H1 (cell line): ENCODE data around the gene NFX1. TPM values are rescaled to one million over a fixed set of nuclear protein-coding genes. Genes with fewer than 3 reads are reported as not detected.
A peak's percentile ranks its signal among the peaks of the same experiment; 100 is the strongest.

Experiments used
- ASH2L ChIP-seq: fragments of 200-600, 300-600 bp; sonication (generic); IDR thresholded peaks from one replicate; pipeline ENCODE4 v1.7.1; 2017; ENCODE audit warnings: low read length
- ATF2 ChIP-seq: IDR thresholded peaks from 2 replicates; pipeline ENCODE4 v1.6.1; 2012; ENCODE audit warnings: low read length, inconsistent platforms
- CBX5 ChIP-seq: fragments of 300-800, 300-1000 bp; sonication (generic); IDR thresholded peaks from 2 replicates; pipeline ENCODE4 v1.7.1; 2016; ENCODE audit warnings: antibody characterized with exemption, low read length, low read depth
- CBX8 ChIP-seq: fragments of 300-800, 300-1000 bp; sonication (generic); IDR thresholded peaks from 2 replicates; pipeline ENCODE4 v1.7.1; 2016; ENCODE audit warnings: low read depth, low read length, borderline replicate concordance
- CEBPB ChIP-seq: IDR thresholded peaks from 2 replicates; pipeline ENCODE4 v1.6.1; 2012; ENCODE audit warnings: low read depth, low read length
- CTBP2 ChIP-seq: IDR thresholded peaks from 2 replicates; pipeline ENCODE4 v1.7.0; 2011; ENCODE audit warnings: borderline replicate concordance, mild to moderate bottlenecking, moderate library complexity, mixed read lengths, low read length; ENCODE audit not compliant: insufficient read depth, insufficient read length
- CTCF ChIP-seq, 3 experiments: IDR thresholded peaks; 1 replicate in 2 of 3; 2 replicates in 1 of 3; pipeline versions ENCODE4 v1.5.1 to v1.6.1; 2011; ENCODE audit warnings: low read length in 3 of 3, mild to moderate bottlenecking in 3 of 3, inconsistent platforms in 2 of 3, low read depth in 1 of 3, moderate library complexity in 1 of 3; ENCODE audit not compliant: insufficient read depth in 1 of 3; ENCODE audit errors: control extremely low read depth in 1 of 3
- EZH2 ChIP-seq: fragments of 200-600 bp; sonication (generic); IDR thresholded peaks from 2 replicates; pipeline ENCODE4 v1.7.1; 2012; ENCODE audit warnings: low read depth, mild to moderate bottlenecking, moderate library complexity, low read length, inconsistent platforms; ENCODE audit not compliant: severe bottlenecking
- FOSL1 ChIP-seq: IDR thresholded peaks from 2 replicates; pipeline ENCODE4 v1.6.1; 2011; ENCODE audit warnings: mild to moderate bottlenecking, low read depth, low read length, moderate library complexity; ENCODE audit not compliant: insufficient read depth
- JUN ChIP-seq: IDR thresholded peaks from 2 replicates; pipeline ENCODE4 v1.6.1; 2011; ENCODE audit warnings: low read depth, mild to moderate bottlenecking, improper control_type of control experiment, low read length
- POU5F1 ChIP-seq: IDR thresholded peaks from 2 replicates; pipeline ENCODE4 v1.6.1; 2011; ENCODE audit warnings: low read depth, mild to moderate bottlenecking, low read length, moderate library complexity
- RAD21 ChIP-seq, 2 experiments: IDR thresholded peaks in 1 of 2; conservative IDR thresholded peaks in 1 of 2; 2 replicates each; pipeline ENCODE4 v1.6.1; 2011; ENCODE audit warnings: low read depth in 2 of 2, low read length in 2 of 2, improper control_type of control experiment in 1 of 2, inconsistent platforms in 1 of 2, mild to moderate bottlenecking in 1 of 2, moderate library complexity in 1 of 2
- RFX5 ChIP-seq: IDR thresholded peaks from 2 replicates; pipeline ENCODE4 v1.6.1; 2011; ENCODE audit warnings: low read depth, low read length, improper control_type of control experiment, borderline replicate concordance
- SP2 ChIP-seq: IDR thresholded peaks from 2 replicates; pipeline ENCODE4 v1.6.1; 2012; ENCODE audit warnings: mild to moderate bottlenecking, low read length, inconsistent platforms
- SP4 ChIP-seq: IDR thresholded peaks from 2 replicates; pipeline ENCODE4 v1.6.1; 2012; ENCODE audit warnings: low read length, inconsistent platforms
- TAF7 ChIP-seq: optimal IDR thresholded peaks from 2 replicates; pipeline ENCODE3; 2011; ENCODE audit warnings: low read depth, mild to moderate bottlenecking, inconsistent platforms, low read length, moderate library complexity, borderline replicate concordance
- TBP ChIP-seq: IDR thresholded peaks from 2 replicates; pipeline ENCODE4 v1.6.1; 2011; ENCODE audit warnings: low read depth, low read length, improper control_type of control experiment
- TCF12 ChIP-seq: IDR thresholded peaks from 2 replicates; pipeline ENCODE4 v1.6.1; 2011; ENCODE audit warnings: low read depth, mild to moderate bottlenecking, low read length
- YY1 ChIP-seq: IDR thresholded peaks from 2 replicates; pipeline ENCODE4 v1.6.1; 2011; ENCODE audit warnings: low read depth, mild to moderate bottlenecking, low read length
- polyA plus RNA-seq, 7 experiments: library from polyadenylated mRNA; depleted of rRNA in 3 of 7; stranded (reverse) in 5 of 7; unstranded in 2 of 7; fragments of >200 nt in 5 of 7; fragments of 200-250 nt in 2 of 7; gene quantifications; 1 replicate in 5 of 7; 2 replicates in 1 of 7; 4 replicates in 1 of 7; pipeline versions ENCODE4 v1.2.1 to v1.2.3, GENCODE V29; 2011 to 2013; ENCODE audit warnings: missing spikeins in 2 of 7, mixed read lengths in 2 of 7
- total RNA-seq: library from RNA; stranded (reverse); fragmentation: NEBNext Ultra II Directional; extraction: Animal tissue kit (Norgen Biotek cat#: 25700); gene quantifications from 2 replicates; pipeline ENCODE4 v1.2.1, GENCODE V29; 2021
- TF ChIP-seq, protein P1 (sequence below): IDR thresholded peaks from 2 replicates; pipeline ENCODE4 v1.6.1; 2011; ENCODE audit warnings: low read depth, mild to moderate bottlenecking, low read length; ENCODE audit not compliant: insufficient read depth

Gene NFX1
- total and polyA plus RNA-seq, 2 of the 8 experiments (the other 6 are each of a cell fraction or from before 2014, with no cell fraction given), result 19.4 to 28.4 TPM

DNA sequence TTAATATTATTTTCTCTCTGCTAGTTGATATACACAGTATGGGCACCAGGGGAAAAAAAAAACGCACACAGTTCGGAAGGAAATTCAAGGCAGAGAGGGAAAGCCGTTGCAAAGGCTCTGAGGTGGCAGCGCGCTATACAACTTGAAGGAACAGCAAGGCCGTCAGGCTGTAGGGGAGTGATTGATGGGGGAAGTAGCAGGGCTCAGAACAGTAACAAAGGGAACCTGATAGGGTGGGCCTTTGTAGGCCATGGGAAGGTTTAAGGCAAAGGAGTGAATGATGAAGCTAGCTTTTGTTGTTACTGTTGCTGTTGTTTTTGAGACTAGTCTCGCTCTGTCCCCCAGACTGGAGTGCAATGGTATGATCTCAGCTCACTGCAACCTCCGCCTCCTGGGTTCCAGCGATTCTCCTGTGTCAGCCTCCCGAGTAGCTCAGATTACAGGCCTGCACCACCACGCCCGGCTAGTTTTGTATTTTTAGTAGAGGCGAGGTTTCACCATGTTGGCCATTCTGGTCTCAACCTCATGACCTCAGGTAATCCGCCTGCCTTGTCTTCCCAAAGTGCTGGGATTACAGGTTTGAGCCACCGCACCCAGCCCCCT is 85.0 kb downstream of the NFX1 start (continued):
- TF ChIP-seq TAF7 (no peak), ATF2 (no peak), RFX5 (no peak), CBX5 (no peak), CTCF (IDR thresholded peaks at IDR 0.05; ENCODE audit: control extremely low read depth in 1 of 3, insufficient read depth in 1 of 3, low read depth in 1 of 3, low read length in 3 of 3) (no peak), YY1 (no peak), CEBPB (no peak), EZH2 (no peak), POU5F1 (no peak), FOSL1 (no peak), JUN (no peak), TBP (no peak), RAD21 (IDR thresholded peaks at IDR 0.05 in 1 of 2, conservative IDR thresholded peaks at IDR 0.05 in 1 of 2; ENCODE audit: low read depth in 2 of 2, low read length in 2 of 2) (no peak), CBX8 (no peak), SP2 (no peak), ASH2L (peak; percentile 31), SP4 (no peak), CTBP2 (no peak), TCF12 (no peak)
- TF ChIP-seq, protein P1, sequence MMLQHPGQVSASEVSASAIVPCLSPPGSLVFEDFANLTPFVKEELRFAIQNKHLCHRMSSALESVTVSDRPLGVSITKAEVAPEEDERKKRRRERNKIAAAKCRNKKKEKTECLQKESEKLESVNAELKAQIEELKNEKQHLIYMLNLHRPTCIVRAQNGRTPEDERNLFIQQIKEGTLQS, result no peak
